Measurements from ENCODE around the gene CHID1. TPM values are rescaled to one million over a fixed set of nuclear protein-coding genes. Genes with fewer than 3 reads are reported as not detected.

Gene CHID1
- total RNA-seq, 1 donor from 2014 or later = 56.6 TPM

DNA sequence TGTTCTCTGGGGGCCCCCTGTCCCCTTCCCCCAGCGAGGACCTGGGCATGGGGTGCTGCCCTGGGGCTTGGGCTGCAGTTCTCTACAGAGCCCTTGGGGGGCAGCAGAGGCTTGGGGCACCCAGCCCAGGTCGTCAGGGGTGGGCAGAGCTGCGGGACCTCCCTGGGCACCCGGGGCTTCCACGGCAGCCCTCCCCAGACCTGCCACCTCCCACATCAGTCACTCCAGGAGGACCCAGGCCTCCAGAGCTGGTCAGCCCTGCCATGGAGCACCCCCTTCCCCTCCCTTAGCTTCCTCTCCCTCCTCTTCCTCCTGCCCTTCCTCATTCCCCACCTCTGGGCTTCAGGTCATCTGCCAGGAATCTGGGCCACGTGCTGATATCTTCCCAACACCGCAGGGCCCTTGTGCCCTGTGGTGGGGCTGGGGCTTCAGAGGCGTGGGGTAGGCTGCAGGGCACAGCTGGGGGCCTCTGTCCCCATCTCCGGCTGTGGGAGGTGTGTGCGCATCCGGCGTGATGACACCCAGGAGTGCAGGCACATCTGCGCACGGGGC is 62.2 kb downstream of the CHID1 start:
- H3F3A ChIP-seq (ENCODE audit: low read depth) = peaks cover 44% of the 10 kb centered on the region
- no peak overlapping the region for H3K27ac ChIP-seq
- H3K4me3 Mint-ChIP-seq = peak overlapping the region; percentile 74
- H3K27ac Mint-ChIP-seq = no peak overlapping the region
- H4K20me1 ChIP-seq (ENCODE audit: low read depth) = peaks cover 48% of the 10 kb centered on the region
- H3K9ac ChIP-seq = no peak overlapping the region
- no peak overlapping the region for H2AFZ ChIP-seq (replicated peaks)
- peaks cover 33% of the 10 kb centered on the region for H3K27me3 ChIP-seq
- H3K9me3 Mint-ChIP-seq = no peaks in the 10 kb centered on the region
- peak overlapping the region; percentile 99 for H3K4me2 ChIP-seq
- DNase-seq (ENCODE audit: low spot score) = peak; percentile 74
- peaks cover 9% of the 10 kb centered on the region for H3K79me2 ChIP-seq (ENCODE audit: low read depth)
- H3K4me1 ChIP-seq = peaks cover 51% of the 10 kb centered on the region
- H3K27me3 Mint-ChIP-seq (ENCODE audit: insufficient read depth, low read depth) = peaks cover 12% of the 10 kb centered on the region
- no peaks in the 10 kb centered on the region for H3K9me3 ChIP-seq (ENCODE audit: low read depth)
- no peak for TF ChIP-seq EZH2phosphoT487 (IDR thresholded peaks at IDR 0.05)
- TF ChIP-seq, protein P1, sequence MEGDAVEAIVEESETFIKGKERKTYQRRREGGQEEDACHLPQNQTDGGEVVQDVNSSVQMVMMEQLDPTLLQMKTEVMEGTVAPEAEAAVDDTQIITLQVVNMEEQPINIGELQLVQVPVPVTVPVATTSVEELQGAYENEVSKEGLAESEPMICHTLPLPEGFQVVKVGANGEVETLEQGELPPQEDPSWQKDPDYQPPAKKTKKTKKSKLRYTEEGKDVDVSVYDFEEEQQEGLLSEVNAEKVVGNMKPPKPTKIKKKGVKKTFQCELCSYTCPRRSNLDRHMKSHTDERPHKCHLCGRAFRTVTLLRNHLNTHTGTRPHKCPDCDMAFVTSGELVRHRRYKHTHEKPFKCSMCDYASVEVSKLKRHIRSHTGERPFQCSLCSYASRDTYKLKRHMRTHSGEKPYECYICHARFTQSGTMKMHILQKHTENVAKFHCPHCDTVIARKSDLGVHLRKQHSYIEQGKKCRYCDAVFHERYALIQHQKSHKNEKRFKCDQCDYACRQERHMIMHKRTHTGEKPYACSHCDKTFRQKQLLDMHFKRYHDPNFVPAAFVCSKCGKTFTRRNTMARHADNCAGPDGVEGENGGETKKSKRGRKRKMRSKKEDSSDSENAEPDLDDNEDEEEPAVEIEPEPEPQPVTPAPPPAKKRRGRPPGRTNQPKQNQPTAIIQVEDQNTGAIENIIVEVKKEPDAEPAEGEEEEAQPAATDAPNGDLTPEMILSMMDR (IDR thresholded peaks at IDR 0.05) = peak; percentile 75
- H3K36me3 Mint-ChIP-seq = no peaks in the 10 kb centered on the region
- H3K4me3 ChIP-seq = no peak overlapping the region
- no peaks in the 10 kb centered on the region for H3K36me3 ChIP-seq
- H3K4me1 Mint-ChIP-seq = peaks cover 30% of the 10 kb centered on the region

DNA sequence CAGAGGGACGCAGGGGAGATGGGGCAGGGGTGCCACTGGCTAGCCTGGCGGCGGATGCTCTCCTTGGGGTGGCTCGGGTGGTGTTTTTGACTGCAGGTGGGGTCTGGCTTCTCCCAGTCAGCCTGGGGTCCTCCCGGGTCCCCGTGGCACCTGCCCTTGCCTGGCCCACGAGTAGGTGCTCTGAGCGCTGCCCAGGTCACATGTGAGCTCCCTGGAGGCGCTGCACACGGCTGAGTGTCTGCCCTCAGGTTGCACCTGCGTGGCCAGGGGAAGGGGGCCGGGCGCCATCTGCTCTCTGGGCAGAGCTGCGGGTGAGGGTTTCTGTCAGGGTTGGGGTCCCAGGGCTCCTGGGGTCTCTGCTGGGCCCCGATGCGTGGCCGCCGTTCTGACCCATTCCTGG is 62.7 kb downstream of the CHID1 start:
- no peak for DNase-seq (ENCODE audit: low spot score)
- H3K27ac Mint-ChIP-seq = no peak overlapping the region
- Histone ChIP-seq H3K4me2 (no peak overlapping the region), H3K27ac (no peak overlapping the region), H3K79me2 (ENCODE audit: low read depth) (peaks cover 9% of the 10 kb centered on the region), H3K9me3 (ENCODE audit: low read depth) (no peaks in the 10 kb centered on the region), H4K20me1 (ENCODE audit: low read depth) (peaks cover 43% of the 10 kb centered on the region), H3K9ac (no peak overlapping the region), H3K27me3 (peaks cover 38% of the 10 kb centered on the region), H3K4me3 (no peak overlapping the region), H3K4me1 (peaks cover 49% of the 10 kb centered on the region), H3F3A (ENCODE audit: low read depth) (peaks cover 46% of the 10 kb centered on the region), H3K36me3 (no peaks in the 10 kb centered on the region), H2AFZ (replicated peaks) (no peak overlapping the region)
- no peak overlapping the region for H3K4me3 Mint-ChIP-seq
- TF ChIP-seq EZH2 (IDR thresholded peaks at IDR 0.05) (no peak), EZH2phosphoT487 (IDR thresholded peaks at IDR 0.05) (no peak)
- TF ChIP-seq, protein P1 (IDR thresholded peaks at IDR 0.05) = no peak
- H3K36me3 Mint-ChIP-seq = no peaks in the 10 kb centered on the region
- no peaks in the 10 kb centered on the region for H3K9me3 Mint-ChIP-seq
- H3K27me3 Mint-ChIP-seq (ENCODE audit: insufficient read depth, low read depth) = peaks cover 11% of the 10 kb centered on the region
- peaks cover 32% of the 10 kb centered on the region for H3K4me1 Mint-ChIP-seq

DNA sequence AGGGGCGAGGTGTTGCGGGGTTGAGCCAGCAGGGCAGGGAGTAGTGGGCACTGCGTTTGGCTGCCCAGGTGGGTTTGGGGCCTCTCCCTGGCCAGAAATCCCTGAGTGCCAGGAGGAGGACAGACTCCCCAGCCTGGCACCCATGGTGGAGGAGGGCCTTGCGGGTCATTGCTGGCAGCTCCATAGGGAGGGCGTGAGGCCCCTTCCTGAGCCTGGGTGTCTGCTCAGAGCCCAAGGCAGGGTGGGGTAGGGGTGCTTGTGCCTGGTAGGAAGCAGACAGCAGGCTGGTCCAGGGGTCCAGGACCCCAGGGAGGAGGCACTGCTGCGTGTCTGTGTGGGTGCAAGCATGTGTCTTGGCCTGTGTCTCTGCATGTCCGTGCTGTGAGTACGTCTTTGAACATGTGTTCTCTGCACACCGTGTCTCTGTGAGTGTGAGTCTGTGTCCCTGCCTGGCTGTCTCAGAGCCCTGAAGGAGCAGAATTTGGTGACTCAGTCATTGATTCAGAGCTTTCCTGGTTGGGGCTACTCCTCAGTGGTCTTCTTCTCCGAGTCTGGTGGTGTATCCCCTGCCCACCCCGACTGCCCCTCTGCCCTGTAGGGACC is 64.0 kb downstream of the CHID1 start:
- Mint-ChIP-seq H3K4me1 (peaks cover 29% of the 10 kb centered on the region), H3K27ac (peak overlapping the region; percentile 13), H3K9me3 (no peaks in the 10 kb centered on the region), H3K36me3 (no peaks in the 10 kb centered on the region), H3K4me3 (peak overlapping the region; percentile 22), H3K27me3 (ENCODE audit: insufficient read depth, low read depth) (peaks cover 11% of the 10 kb centered on the region)
- H3K27me3 ChIP-seq = peaks cover 38% of the 10 kb centered on the region
- H3K9me3 ChIP-seq (ENCODE audit: low read depth) = no peaks in the 10 kb centered on the region
- H3K4me3 ChIP-seq = no peak overlapping the region
- H3K79me2 ChIP-seq (ENCODE audit: low read depth) = peaks cover 7% of the 10 kb centered on the region
- H3F3A ChIP-seq (ENCODE audit: low read depth) = peaks cover 46% of the 10 kb centered on the region
- no peak overlapping the region for H3K9ac ChIP-seq
- no peak overlapping the region for H3K4me2 ChIP-seq
- peaks cover 39% of the 10 kb centered on the region for H4K20me1 ChIP-seq (ENCODE audit: low read depth)
- no peak overlapping the region for H3K27ac ChIP-seq
- DNase-seq (ENCODE audit: low spot score) = no peak
- no peak for TF ChIP-seq EZH2 (IDR thresholded peaks at IDR 0.05)
- H2AFZ ChIP-seq (replicated peaks) = no peak overlapping the region
- peaks cover 47% of the 10 kb centered on the region for H3K4me1 ChIP-seq
- H3K36me3 ChIP-seq = no peaks in the 10 kb centered on the region

DNA sequence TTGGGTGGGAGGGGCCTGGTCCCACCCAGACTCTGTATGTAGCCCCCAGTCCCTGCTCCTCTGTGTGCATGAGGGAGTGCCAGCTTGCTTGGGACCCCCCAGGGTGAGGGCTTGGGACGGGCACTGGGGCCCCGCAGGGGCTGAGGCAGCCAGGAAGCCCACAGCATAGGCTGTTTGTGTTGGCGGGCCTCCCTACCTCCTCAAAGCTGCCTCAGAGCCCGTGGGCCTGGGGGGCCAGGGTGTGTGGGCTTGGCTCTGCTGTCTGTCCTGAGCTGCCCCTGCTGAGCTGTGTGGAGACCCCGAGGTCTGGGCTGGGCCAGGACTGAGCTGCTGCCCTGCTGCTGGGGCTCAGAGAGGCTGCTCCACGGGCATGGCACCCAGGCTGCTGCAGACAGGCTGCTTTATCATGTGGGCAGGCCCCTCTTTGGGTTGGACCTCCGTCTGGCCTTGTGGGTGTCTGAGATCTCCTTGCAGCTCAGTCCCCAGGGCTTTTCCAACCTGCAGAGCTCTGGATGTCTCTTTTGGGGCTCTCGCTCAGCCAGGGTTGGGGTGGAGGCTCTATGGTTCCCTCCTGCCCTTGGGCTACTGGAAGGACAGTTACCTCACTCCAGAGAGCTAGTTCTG is 64.6 kb downstream of the CHID1 start:
- Histone ChIP-seq H3K4me1 (peaks cover 46% of the 10 kb centered on the region), H3K27ac (no peak overlapping the region)
- no peaks in the 10 kb centered on the region for H3K9me3 Mint-ChIP-seq

More for the DNA sequence above, 64.6 kb downstream of the CHID1 start:
- Mint-ChIP-seq H3K27me3 (ENCODE audit: insufficient read depth, low read depth) (peaks cover 11% of the 10 kb centered on the region), H3K4me3 (no peak overlapping the region), H3K27ac (no peak overlapping the region), H3K36me3 (no peaks in the 10 kb centered on the region), H3K4me1 (peaks cover 30% of the 10 kb centered on the region)
- TF ChIP-seq EZH2 (IDR thresholded peaks at IDR 0.05) (no peak), EZH2phosphoT487 (IDR thresholded peaks at IDR 0.05) (no peak)
- TF ChIP-seq, protein P1 (IDR thresholded peaks at IDR 0.05) = no peak
- Histone ChIP-seq H3K79me2 (ENCODE audit: low read depth) (peaks cover 13% of the 10 kb centered on the region), H4K20me1 (ENCODE audit: low read depth) (peaks cover 39% of the 10 kb centered on the region), H3F3A (ENCODE audit: low read depth) (peaks cover 48% of the 10 kb centered on the region), H2AFZ (replicated peaks) (no peak overlapping the region), H3K4me2 (peak overlapping the region; percentile 97), H3K4me3 (no peak overlapping the region), H3K9ac (no peak overlapping the region), H3K27me3 (peaks cover 34% of the 10 kb centered on the region), H3K9me3 (ENCODE audit: low read depth) (no peaks in the 10 kb centered on the region), H3K36me3 (no peaks in the 10 kb centered on the region)
- no peak for DNase-seq (ENCODE audit: low spot score)
